B cell (primary cell): ENCODE results near the gene GGN.

Experiments used
- EZH2 ChIP-seq: IDR thresholded peaks from 2 replicates; pipeline ENCODE4 v1.6.1; 2012; ENCODE audit warnings: borderline replicate concordance, low read depth, mild to moderate bottlenecking, moderate library complexity, low read length; ENCODE audit not compliant: insufficient read depth, poor library complexity, severe bottlenecking
- TF ChIP-seq, protein P1 (sequence below): fragments of 200-600 bp; IDR thresholded peaks from one replicate; pipeline ENCODE4 v1.8.0; 2022; ENCODE audit warnings: antibody characterized with exemption, mild to moderate bottlenecking

- TF ChIP-seq, protein P1, sequence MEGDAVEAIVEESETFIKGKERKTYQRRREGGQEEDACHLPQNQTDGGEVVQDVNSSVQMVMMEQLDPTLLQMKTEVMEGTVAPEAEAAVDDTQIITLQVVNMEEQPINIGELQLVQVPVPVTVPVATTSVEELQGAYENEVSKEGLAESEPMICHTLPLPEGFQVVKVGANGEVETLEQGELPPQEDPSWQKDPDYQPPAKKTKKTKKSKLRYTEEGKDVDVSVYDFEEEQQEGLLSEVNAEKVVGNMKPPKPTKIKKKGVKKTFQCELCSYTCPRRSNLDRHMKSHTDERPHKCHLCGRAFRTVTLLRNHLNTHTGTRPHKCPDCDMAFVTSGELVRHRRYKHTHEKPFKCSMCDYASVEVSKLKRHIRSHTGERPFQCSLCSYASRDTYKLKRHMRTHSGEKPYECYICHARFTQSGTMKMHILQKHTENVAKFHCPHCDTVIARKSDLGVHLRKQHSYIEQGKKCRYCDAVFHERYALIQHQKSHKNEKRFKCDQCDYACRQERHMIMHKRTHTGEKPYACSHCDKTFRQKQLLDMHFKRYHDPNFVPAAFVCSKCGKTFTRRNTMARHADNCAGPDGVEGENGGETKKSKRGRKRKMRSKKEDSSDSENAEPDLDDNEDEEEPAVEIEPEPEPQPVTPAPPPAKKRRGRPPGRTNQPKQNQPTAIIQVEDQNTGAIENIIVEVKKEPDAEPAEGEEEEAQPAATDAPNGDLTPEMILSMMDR = no peak
- TF ChIP-seq EZH2 = no peak
Observed at GRCh38 chr19:38391911-38392464, 4.2 kb upstream of the GGN start.
